DMS 273 treated with DMSO at 0.1 percent for 48 hours (cell line): Measurements from ENCODE around the gene TUBG2.
A peak's percentile ranks its signal among the peaks of the same experiment; 100 is the strongest.

ENCODE experiments used
- DNase-seq: peaks from one replicate; lab custom pipeline; 2025; lab: John Stamatoyannopoulos, UW

TUBG2 gene

DNA sequence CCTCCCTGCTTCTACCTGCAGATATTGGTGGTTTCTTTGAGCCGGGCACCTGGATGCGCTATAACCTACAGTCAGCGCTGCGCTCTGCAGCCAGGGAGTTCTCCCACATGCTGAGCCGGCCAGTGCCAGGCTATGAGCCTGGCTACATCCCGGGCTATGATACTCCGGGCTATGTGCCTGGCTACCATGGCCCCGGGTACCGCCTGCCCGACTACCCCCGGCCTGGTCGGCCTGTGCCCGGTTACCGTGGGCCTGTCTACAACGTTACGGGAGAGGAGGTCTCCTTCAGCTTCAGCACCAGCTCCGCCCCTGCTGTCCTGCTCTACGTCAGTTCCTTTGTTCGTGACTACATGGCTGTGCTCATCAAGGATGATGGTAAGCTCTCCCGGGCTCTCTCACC lies 36.4 kb downstream of the TUBG2 start:
- no peak for DNase-seq

- DNase-seq, result no peak
Measured at GRCh38 chr17:42697108-42697811, 38.2 kb downstream of the TUBG2 start.

DNA sequence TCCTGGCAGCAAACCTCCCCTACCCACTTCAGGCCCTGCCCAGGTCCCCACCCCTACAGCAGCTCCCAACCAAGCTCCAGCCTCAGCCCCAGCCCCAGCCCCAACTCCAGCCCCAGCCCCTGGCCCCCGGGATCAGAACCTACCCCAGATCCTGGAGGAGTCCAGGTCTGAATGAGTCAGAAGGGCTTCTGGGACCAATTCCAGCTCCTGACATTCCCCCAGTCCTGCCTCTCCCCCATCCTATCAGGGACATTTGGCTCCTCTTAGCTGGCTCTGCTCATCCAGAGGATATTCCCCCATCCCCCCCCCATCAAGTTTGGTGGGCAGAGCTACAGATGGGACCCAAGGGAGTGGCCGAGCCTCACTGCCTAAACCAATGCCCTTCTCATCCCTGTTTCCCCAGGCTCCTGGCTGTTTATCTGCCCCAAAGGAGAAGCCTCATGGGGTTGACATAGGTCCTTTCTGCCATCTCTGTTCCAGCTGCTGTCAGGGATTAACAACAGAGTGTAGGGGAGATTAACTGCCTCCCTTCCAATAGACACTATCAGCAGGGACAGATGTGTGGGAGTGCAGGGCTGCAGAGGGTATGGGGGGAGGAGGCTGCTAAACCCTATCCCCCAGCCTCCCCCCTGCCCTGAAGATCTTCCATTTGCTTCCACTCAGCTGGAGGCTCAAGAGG lies 39.8 kb downstream of the TUBG2 start:
- peak; percentile 10 for DNase-seq

DNA sequence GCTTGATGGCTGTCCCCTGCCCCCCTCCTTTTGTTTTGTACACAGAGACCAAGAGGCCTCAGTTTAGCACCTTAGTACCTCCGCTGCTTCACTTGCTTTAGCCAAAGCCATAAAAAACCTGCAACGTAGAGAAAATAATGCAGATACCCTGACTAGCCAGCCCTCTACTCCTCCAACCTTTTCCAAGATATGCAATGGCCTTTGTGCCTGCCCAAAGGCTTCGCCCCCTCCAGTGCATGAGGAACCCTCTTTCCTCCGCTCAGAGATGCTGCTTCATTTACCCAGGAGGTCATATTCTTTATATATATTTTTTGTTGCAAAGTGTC lies 40.3 kb downstream of the TUBG2 start:
- DNase-seq, result no peak

- DNase-seq, result no peak
Measured at GRCh38 chr17:42700586-42701289, 41.7 kb downstream of the TUBG2 start.

- DNase-seq, result no peak
Measured at GRCh38 chr17:42702446-42702845, 43.4 kb downstream of the TUBG2 start.

GRCh38 chr17:42704490-42704836 lies 45.4 kb downstream of the TUBG2 start:
- no peak for DNase-seq

DNA sequence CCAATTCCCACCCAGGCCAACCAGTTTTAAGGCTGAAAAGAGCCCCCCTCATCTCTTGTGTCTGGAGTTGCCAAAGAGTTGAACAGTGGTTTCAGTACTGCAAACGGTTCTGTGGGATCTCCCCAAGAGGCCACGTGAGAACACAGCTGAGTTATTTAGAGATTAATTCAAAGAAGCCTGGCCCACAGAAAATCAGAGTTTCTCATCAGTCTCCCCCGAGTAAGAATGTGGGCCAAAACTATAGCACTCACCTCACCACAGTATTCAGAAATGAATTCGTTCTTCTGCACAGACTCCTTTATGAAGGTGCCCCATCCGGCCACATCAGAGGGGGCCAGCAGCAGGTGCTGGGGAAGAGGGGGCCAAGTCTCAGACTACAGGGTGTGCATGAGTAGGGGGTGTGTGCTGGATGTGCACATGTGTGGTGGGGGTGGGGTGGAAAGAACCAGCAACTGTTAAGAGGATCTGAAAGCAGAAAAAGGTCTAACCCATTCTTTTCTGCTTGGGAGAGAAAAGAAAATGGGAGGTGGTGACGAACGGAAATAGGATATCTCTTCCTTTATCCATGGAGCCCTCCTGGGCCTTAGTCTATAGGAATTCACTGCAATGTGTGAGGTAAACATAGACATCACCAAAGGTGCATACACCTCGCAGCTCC lies 45.9 kb downstream of the TUBG2 start:
- DNase-seq, result no peak

DNA sequence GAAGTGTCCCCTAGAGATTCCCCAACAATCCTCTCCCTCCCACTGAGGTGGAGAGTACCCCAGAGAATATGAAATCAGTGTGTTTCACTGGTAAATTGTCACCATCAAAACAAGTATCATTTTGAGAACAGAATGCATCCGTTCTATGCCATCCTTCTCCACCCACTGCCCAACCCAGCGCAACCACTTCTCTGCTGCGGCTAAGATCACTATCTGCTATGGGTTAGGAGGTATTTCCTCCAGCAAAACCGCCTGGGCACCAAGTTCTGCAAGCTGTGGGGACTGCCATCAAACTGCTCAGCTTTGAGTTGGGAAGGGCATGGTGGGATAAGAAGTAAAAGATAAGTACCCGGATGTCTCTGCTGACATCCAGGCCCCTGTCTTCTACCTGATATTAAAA lies 47.6 kb downstream of the TUBG2 start:
- no peak for DNase-seq

DNA sequence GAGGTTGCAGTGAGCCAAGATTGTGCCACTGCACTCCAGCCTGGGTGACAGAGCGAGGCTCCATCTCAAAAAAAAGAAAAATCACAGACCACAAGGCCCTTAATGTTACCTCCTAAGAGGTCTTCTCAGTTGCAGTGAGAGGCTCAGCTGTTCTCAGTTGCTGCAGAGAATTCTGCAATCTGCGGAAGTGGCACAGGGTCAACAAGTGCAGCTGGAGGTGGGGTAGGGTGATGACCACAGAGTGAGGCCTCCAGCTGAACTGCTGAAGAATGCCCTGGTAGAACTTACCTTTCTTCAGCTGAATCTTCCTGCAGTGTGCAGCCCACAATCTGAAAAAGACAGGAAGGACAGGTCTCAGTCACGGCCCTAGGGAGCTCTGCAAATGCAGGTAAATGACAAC lies 49.5 kb downstream of the TUBG2 start:
- DNase-seq, result no peak

GRCh38 chr17:42709561-42709960 lies 50.5 kb downstream of the TUBG2 start:
- no peak for DNase-seq
